ENCODE results near the gene LIME1. TPM values are rescaled to one million over a fixed set of nuclear protein-coding genes. Genes with fewer than 3 reads are reported as not detected.

The LIME1 gene
- total RNA-seq, 1 experiment from 2014 or later: 13.5 TPM

GRCh38 chr20:63704749-63705117, 31.7 kb upstream of the LIME1 start:
- Histone ChIP-seq H3T11ph (ENCODE audit: low read length) (no peak overlapping the region), H3K4me2 (ENCODE audit: insufficient read depth, insufficient read length, low read length) (no peak overlapping the region), H3K4me1 (ENCODE audit: insufficient read depth, low read length) (no peaks in the 10 kb centered on the region), H3K56ac (ENCODE audit: insufficient read length, low read depth, low read length) (no peak overlapping the region), H3K27ac (ENCODE audit: insufficient read length, low read depth, low read length) (no peak overlapping the region), H3K23ac (ENCODE audit: insufficient read length, low read depth, low read length) (no peak overlapping the region), H3K18ac (ENCODE audit: insufficient read length, low read depth, low read length) (no peak overlapping the region), H3K9me3 (ENCODE audit: control insufficient read depth, low read depth, low read length) (no peaks in the 10 kb centered on the region), H4K8ac (replicated peaks; ENCODE audit: insufficient read length, low read depth, low read length) (no peak overlapping the region), H3K79me2 (ENCODE audit: insufficient read depth, low read length) (peaks cover 7% of the 10 kb centered on the region; the same call in 1 of the 2 replicates), H3K79me1 (ENCODE audit: insufficient read depth, low read depth, low read length, poor library complexity, severe bottlenecking) (peaks cover 4% of the 10 kb centered on the region), H2AFZ (ENCODE audit: low read length) (no peak overlapping the region), H3K4ac (ENCODE audit: low read depth, low read length) (no peak overlapping the region), H2BK12ac (ENCODE audit: insufficient read length, low read depth, low read length) (no peak overlapping the region), H4K5ac (ENCODE audit: insufficient read length, low read depth, low read length) (no peak overlapping the region), H2BK20ac (ENCODE audit: low read depth, low read length, poor library complexity, severe bottlenecking) (no peak overlapping the region), H3K14ac (ENCODE audit: insufficient read depth, low read length) (no peak overlapping the region), H3K9ac (ENCODE audit: extremely low read depth, insufficient read length, low read length) (no peak overlapping the region), H3K23me2 (ENCODE audit: insufficient read length, low read depth, low read length, poor library complexity, severe bottlenecking) (peaks cover 12% of the 10 kb centered on the region), H4K91ac (ENCODE audit: insufficient read length, low read depth, low read length) (no peak overlapping the region), H2BK5ac (ENCODE audit: insufficient read length, low read length) (no peak overlapping the region), H2BK15ac (ENCODE audit: low read depth, low read length) (no peak overlapping the region), H2BK120ac (ENCODE audit: low read depth, low read length, poor library complexity, severe bottlenecking) (no peak overlapping the region), H4K20me1 (ENCODE audit: control insufficient read depth, insufficient read depth, insufficient read length) (no peaks in the 10 kb centered on the region), H3K27me3 (ENCODE audit: insufficient read depth, low read length) (no peaks in the 10 kb centered on the region), H2AK5ac (ENCODE audit: insufficient read length, low read length) (no peak overlapping the region)
- no peaks in the 10 kb centered on the region for H3K27me3 Mint-ChIP-seq (ENCODE audit: low read depth)
- no peaks in the 10 kb centered on the region for H3K9me3 Mint-ChIP-seq
- no peak for TF ChIP-seq CTCF (conservative IDR thresholded peaks at IDR 0.05)
- DNase-seq: no peak
- WGBS (ENCODE audit: extremely low coverage, insufficient read length, low lambda C conversion rate): no CpG with 5 or more reads among the region's 6 CpGs
- peaks cover 25 to 38% (median 37%) of the 10 kb centered on the region in 3 experiments for H3K36me3 Mint-ChIP-seq (ENCODE audit: insufficient read depth in 1 of 3, low read depth in 3 of 3)
- H3K27ac Mint-ChIP-seq: no peak overlapping the region
- H3K4me1 Mint-ChIP-seq: peaks cover 8 to 16% of the 10 kb centered on the region in 2 experiments
- H3K4me3 Mint-ChIP-seq: no peak overlapping the region
